ENCODE measurements around the gene RPP25L. TPM values are rescaled to one million over a fixed set of nuclear protein-coding genes. Genes with fewer than 3 reads are reported as not detected.

RPP25L gene, protein sequence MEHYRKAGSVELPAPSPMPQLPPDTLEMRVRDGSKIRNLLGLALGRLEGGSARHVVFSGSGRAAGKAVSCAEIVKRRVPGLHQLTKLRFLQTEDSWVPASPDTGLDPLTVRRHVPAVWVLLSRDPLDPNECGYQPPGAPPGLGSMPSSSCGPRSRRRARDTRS
- total RNA-seq, result 10 to 100 TPM; 25.1 to 37.4 (median 28.0) TPM

DNA sequence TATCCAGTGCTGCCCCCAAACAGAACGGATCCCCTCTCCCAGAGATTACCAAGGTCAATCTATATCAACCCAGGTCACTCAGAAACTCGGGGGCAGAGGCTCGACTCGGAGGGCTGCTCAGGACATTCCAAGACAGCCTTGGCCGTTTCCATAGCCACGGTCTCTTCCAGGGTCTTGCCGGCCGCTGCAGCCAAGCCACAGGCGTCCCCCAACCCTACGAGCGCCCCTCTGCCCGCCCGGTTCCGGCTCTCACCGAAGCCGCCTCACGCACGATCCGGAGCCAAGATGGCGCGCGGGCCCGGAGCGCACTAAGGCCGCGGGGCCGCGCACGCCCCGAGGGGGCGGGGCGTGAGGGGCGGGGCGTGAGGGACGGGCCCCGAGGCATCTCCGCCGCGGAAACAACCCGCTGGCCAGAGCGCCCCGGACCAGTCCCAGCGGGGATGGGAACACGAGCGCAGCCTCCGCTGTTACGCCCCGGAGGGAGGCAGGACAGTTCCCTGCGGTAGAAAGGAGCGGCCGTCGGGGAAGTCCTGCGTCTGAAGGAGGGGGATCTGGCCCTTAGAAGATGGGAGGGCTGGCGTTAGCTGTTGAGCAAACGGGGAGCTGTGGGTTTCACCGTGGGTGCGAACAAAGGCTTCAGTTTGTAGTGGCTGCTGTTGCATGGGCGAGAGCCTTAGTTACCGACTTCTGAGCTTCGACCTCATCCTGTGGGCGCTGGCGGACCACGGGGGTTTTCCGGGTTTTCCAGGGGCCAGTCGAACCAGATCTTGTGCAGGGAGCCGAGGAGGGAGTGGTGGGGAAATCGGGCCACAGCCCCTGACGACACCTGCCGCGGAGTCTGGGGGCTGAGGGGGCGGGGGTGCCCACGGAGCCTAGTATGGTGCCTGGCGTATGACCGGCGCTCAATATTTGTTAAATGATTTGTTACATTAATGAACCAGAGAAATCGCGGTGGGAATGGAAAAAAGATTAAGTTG, at the start of gene RPP25L:
Gene RPP25L (minus strand): TSS at position 287 of the 977 bp plus-strand sequence. CDS start 801 bp downstream, outside the sequence.
- Histone ChIP-seq H3K4me1 (peaks cover 10 to 30% (median 23%) of the 10 kb centered on the region in 3 donors), H3K27me3 (no peaks in the 10 kb centered on the region), H3K36me3 (peaks cover 0 to 39% (median 3%) of the 10 kb centered on the region in 3 donors), H3K9me3 (no peaks in the 10 kb centered on the region), H3K4me3 (peak within 1 kb of the TSS; percentile 64 to 91 (median 79)), H3K27ac (peak within 1 kb of the TSS; percentile 91 to 96 (median 94))
- intact Hi-C loops (cut with DNase I), result no loop called here
- WGBS, 2 donors, result 1 to 2% methylated on average over 6 to 7 of the region's 77 CpGs
- peak; percentile 55 for DNase-seq
- TF ChIP-seq, protein P1, sequence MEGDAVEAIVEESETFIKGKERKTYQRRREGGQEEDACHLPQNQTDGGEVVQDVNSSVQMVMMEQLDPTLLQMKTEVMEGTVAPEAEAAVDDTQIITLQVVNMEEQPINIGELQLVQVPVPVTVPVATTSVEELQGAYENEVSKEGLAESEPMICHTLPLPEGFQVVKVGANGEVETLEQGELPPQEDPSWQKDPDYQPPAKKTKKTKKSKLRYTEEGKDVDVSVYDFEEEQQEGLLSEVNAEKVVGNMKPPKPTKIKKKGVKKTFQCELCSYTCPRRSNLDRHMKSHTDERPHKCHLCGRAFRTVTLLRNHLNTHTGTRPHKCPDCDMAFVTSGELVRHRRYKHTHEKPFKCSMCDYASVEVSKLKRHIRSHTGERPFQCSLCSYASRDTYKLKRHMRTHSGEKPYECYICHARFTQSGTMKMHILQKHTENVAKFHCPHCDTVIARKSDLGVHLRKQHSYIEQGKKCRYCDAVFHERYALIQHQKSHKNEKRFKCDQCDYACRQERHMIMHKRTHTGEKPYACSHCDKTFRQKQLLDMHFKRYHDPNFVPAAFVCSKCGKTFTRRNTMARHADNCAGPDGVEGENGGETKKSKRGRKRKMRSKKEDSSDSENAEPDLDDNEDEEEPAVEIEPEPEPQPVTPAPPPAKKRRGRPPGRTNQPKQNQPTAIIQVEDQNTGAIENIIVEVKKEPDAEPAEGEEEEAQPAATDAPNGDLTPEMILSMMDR (IDR thresholded peaks at IDR 0.05), result no peak
- peak in 3 of 4 donors; percentile 26 to 89 (median 78) for TF ChIP-seq POLR2A (IDR thresholded peaks at IDR 0.05)

DNA sequence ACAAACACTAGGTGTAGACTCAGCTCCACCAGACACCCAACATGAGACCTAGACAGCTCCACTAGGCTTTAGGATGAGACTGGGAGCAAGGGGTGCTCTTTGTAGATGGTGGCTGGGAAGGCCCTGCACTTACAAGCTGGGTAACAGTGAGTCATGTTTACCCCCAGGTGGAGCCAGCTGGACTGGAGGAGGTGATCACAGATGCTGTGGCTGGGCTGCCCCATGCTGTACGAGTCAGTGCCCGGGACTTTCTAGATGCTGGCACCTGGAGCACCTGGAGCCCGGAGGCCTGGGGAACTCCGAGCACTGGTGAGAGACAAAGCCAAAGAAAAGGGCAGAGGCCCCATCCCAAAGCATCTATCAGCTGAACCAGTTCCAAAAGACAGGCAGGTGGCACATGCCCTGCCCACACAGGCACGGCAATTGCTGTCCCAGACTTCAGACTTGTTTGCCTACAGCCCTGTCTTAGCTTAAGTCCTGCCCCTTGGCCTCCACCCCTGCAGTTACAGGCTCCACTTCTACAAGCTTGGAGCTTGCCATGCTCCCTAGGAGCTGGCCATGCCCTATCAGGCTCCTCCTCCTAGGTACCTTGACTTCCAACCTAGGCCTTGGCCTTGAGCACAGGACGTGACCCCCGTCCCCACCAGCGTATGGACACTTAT, 47.8 kb upstream of the RPP25L start:
- whole genome bisulfite sequencing, 2 donors, result 30 to 83% methylated on average over 1 to 2 of the region's 8 CpGs
- H3K27ac ChIP-seq, result peak overlapping the region in 1 of 4 donors; percentile 4
- TF ChIP-seq, protein P1 (IDR thresholded peaks at IDR 0.05), result no peak
- TF ChIP-seq POLR2A (IDR thresholded peaks at IDR 0.05), result no peak
- DNase-seq, result no peak
- H3K36me3 ChIP-seq, result peaks cover 0 to 27% (median 0%) of the 10 kb centered on the region in 3 donors
- no peaks in the 10 kb centered on the region for H3K27me3 ChIP-seq
- H3K9me3 ChIP-seq, result no peaks in the 10 kb centered on the region
- peaks cover 7 to 55% (median 23%) of the 10 kb centered on the region in 3 donors for H3K4me1 ChIP-seq
- no peak overlapping the region for H3K4me3 ChIP-seq
- intact Hi-C loops (cut with DNase I), result no loop called here

DNA sequence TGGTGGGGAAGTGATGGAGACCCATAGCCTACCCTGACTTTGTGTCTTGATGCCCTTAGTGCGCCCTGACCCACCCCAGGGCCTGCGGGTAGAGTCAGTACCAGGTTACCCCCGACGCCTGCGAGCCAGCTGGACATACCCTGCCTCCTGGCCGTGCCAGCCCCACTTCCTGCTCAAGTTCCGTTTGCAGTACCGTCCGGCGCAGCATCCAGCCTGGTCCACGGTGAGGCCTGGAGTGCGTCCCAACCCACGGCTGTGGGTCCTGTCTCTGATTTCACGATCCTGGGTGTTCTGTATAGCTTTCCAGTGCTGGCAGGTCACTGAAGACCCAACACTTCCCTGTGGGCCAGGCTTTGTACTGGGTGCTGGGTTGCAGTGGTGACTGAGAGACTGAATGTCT, 46.6 kb upstream of the RPP25L start:
- intact Hi-C loops (cut with DNase I), result no loop called here
- 83 to 93% methylated on average over 11 to 13 of the region's 14 CpGs for WGBS, 2 donors
- H3K27ac ChIP-seq, result no peak overlapping the region
- TF ChIP-seq, protein P1 (IDR thresholded peaks at IDR 0.05), result no peak
- TF ChIP-seq POLR2A (IDR thresholded peaks at IDR 0.05), result no peak
- no peak for DNase-seq
- H3K27me3 ChIP-seq, result no peaks in the 10 kb centered on the region
- no peaks in the 10 kb centered on the region for H3K9me3 ChIP-seq
- peaks cover 0 to 27% (median 0%) of the 10 kb centered on the region in 3 donors for H3K36me3 ChIP-seq
- H3K4me3 ChIP-seq, result no peak overlapping the region
- peaks cover 9 to 55% (median 29%) of the 10 kb centered on the region in 3 donors for H3K4me1 ChIP-seq

DNA sequence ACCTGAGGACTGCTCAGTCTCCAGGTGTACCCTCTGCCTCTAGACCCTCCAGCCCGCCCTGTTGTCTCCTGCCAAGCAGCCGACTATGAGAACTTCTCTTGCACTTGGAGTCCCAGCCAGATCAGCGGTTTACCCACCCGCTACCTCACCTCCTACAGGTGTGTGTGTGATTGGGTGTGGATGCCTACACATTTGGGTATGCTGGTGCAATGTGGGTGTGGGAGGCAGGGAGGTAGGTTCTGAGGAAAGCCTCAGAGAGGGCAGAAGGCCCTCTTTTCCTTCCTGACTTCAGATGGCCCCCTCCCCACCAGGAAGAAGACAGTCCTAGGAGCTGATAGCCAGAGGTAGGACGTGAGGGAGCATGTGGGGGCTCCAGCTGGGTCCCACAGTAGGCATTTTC, 45.1 kb upstream of the RPP25L start:
- H3K27ac ChIP-seq, result no peak overlapping the region
- peaks cover 0 to 27% (median 0%) of the 10 kb centered on the region in 3 donors for H3K36me3 ChIP-seq
- H3K9me3 ChIP-seq, result no peaks in the 10 kb centered on the region
- peaks cover 21 to 55% (median 34%) of the 10 kb centered on the region in 3 donors for H3K4me1 ChIP-seq
- no peak for DNase-seq
- TF ChIP-seq, protein P1 (IDR thresholded peaks at IDR 0.05), result no peak
- no peak for TF ChIP-seq POLR2A (IDR thresholded peaks at IDR 0.05)
- intact Hi-C loops (cut with DNase I), result no loop called here
- no peaks in the 10 kb centered on the region for H3K27me3 ChIP-seq
- 80% methylated on average over 1 of the region's 5 CpGs; no CpG with 5 or more reads in 1 of the 2 donors for WGBS, 2 donors
- no peak overlapping the region for H3K4me3 ChIP-seq

Data from esophagus squamous epithelium (tissue), 5 donors.